GM18909 (cell line): ENCODE measurements around the gene TMEM44.
"Not testable (repeated sequence)": the region's sequence is repeated elsewhere in the genome, so short reads cannot be mapped to it uniquely, and the experiment has no call there.

Experiments used
- ATAC-seq: cut with Tn5 transposase; IDR thresholded peaks from one replicate; pipeline ENCODE4 v1.9.1; 2021; ENCODE audit warnings: mild to moderate bottlenecking; ENCODE audit not compliant: unreplicated experiment, poor library complexity

The TMEM44 gene

DNA sequence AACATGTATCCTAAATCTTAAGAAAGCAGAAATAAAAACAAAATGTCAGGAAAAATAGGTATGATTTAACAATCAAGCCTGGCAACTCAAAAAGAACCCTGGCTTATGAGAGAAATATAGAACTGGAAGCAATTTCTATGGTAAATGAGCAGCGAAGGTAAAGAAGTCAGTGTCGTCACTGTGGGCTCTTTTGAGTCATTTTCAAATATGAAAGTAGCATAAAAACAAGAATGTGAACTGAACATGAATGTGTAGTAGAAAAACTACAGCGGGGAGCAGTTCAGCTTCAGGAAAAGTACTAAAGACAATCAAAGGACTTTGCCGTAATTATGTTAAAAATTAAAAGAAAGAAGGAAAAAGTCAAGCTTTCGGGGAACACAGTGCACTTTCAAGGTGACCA is 21.2 kb upstream of the TMEM44 start:
- peak; percentile 79 for ATAC-seq

DNA sequence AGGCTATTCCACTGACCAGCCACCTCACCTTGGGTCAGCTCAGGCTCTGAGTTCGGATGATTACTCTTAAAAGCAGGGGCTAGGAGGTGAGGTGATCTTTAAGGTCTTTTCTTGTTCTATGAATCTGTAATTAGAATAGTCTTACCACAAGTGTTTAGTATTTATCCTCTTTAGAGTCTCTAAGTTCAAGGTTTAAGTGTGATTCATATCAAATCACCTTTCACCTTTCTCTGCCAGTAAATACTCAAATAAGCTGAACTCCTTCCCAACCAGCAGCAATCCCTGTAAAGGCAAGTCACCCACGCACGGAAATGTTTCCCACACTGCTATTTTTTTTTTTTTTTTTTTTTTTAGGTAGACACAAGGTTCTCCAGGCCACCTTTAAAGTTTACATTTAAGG is 14.5 kb upstream of the TMEM44 start:
- ATAC-seq: no peak

DNA sequence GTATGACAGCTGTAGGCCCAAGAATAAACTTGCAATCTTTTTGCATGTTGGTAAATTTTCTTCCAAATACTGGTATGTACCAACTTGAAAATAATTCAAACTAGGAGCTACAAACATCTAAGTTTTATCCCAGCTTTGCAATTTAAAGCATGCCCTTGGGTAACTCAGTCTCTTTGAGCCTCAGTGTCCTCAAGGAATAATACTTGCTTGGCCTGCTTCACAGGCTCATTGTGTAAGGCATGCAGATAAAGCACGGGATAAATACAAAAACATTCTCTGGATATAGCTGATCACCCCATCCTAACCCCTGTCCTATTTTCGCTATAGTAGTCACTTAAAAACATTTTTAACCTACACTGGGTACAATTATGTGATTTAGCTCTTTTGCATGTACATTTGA is 9.6 kb upstream of the TMEM44 start:
- no peak for ATAC-seq

DNA sequence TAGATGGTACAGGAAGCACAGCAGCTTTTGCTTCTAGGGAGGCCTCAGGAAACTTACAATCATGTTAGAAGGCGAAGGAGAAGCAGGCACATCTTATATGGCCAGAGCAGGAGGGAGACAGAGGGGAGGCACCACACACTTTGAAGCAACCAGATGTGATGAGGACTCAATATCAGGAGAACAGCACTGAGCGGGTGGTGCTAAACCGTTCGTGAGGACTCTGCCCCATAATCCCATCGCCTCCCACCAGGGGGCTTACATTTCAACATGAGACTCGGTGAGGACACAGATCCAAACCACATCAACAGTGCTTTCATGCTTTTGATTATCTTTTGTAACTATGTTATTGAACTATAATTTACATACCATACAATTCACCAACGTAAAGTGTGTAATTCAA is 7.6 kb upstream of the TMEM44 start:
- ATAC-seq: no peak

DNA sequence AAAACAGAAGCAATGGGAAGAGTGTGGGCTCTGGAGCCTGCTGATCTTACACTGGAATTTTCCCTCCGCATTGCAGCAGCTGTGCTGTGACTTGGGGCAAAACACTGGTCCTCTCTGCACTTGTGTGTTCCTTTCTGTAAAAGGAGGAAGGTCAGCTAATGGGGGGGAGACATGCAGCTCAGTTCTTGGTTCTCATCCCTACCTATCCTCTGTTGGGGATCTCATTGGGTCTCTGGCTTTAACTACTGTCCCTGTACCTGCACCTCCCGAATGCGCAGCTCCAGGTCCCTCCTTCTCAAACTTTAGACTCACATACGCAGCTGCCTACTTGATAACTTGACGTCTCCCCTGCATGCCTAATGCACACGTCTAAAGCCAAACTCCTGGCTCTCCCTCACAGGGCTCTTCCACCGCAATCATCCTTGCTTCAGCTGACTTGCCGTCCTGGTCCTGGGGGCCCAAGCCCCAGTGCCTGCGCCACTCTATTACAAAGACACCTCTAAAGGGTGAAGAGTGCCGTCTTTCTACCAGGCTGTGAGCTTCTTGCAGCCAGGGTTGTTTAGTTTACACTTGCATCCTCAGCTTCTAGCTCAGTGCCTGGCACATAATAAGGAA is 5.9 kb upstream of the TMEM44 start:
- ATAC-seq: no peak

DNA sequence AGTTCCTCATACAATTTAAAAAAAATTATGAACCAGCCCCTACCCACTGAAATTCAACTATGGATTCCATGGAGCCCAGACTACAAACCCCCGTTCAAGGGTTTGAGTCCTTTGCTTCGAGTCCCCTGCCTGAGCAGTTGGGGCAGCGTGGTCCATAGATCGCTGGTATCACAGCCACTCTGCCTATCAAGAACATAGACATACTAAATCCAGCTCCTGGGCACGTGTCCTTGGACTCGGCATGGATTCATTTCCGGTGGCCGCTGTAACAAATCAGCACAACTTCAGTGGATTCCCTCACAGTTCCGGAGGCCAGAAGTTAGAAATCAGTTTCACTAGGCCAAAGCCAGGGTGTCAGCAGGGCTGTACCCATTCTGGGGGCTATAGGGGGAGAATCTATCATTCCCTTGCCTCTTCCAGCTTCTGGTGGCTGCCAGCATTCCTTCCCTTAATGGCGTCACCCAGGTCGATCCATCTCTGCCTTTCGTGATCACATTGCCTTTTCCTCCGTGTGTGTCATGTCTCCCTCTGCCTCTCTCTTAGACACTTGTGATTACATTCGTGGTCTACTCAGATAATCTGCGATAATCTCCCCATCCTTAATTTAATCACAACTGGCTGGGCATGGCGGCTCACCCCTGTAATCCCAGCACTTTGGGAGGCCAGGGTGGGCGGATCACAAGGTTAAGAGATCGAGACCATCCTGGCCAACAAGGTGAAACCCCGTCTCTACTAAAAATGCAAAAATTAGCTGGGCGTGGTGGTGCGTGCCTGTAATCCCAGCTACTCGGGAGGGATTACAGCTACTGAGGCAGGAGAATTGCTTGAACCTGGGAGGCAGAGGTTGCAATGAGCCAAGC is 4.6 kb upstream of the TMEM44 start:
- no peak for ATAC-seq

DNA sequence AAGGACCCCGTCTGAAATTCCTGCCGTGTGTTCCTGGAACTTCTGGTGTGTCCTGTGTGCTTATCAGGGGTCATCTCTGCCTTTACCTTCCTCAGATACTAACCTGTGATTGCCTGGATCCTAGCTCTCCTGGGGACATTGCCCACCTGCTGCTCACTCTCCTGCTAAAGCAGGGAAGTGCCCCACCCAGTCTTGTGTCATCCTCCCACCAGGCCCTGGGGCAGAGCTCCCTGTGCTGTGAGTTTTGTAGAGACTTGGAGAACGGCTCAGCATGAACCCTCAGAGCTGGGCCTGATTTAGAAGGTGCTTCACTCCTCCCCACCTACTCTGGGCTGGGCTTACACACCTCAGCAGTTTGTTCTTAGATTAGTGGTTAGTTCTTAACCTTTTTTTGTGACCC is 3.8 kb upstream of the TMEM44 start:
- ATAC-seq: no peak

DNA sequence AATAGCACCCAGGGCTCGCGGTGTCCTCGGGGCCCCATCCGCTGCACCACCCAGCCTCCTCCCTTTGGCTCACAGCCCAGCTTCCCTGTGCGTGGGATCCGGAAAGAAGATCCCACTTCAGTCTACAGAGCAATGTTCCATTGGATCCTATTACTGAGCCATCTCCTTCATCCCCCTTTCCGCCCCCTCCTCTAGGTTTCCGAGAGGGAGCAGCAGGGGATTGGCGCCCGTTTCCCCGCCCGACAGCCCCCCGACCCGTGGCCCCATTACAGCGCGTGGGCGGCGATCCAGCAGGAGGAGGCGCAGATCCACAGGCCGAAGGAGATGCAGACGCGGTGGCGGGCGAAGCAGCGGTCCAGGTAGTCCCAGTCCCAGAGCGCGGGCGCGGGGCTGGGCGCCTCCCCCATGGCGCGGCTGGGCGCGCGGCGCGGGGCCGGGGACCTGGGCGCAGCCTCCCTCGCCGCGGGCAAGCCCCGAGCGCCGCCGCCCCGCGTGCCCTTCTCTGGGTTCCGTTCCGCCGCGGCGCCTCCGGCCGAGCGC is 340 bp downstream of the TMEM44 start:
- peak; percentile 59 for ATAC-seq

DNA sequence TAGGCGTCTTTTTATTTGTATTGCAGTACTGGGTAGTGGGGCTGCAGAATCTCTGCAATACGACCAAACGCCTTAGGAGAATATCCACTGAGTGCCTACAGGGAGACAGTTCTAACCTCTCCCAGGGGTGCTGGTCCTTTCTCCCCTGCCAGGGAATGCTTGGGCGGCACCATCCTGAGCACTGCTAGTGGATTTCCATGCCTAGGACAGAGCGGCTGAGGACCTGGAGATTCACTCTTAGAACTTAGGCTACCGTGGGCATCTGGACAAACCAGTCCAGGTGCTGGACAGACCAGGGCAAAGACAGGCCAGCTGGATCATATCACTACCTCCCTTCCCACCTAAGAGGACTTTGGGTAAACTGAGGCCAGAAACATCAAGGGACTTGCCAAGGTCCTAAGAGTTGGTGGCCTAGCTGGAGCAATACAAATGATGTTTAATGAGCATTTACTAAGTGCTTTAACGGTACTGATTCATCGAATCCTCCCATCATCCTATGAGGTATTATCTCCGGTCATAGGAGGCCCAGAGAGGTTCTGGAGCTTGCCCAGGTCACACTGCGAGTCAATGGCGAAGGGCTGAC is 902 bp downstream of the TMEM44 start:
- ATAC-seq: no peak

DNA sequence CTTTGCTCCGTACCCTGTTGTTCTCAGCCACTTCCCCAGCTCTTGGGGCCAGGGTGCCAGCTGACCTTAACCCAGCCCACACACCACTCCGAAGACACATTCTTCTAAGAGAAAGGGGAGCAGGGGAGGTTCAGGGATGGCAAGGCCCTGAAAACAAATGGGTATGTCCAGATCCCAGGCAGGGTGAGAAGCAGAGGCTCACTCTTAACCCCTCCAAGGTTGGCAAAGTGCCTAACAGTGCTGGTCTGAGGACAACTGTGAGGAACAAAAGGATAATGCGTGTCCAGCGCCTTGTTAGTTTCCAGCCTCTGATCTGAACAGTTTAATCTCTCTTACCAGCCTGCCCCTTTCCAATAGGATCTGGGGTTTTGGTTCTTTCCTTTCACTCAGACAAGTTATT is 1.5 kb downstream of the TMEM44 start:
- ATAC-seq: no peak

DNA sequence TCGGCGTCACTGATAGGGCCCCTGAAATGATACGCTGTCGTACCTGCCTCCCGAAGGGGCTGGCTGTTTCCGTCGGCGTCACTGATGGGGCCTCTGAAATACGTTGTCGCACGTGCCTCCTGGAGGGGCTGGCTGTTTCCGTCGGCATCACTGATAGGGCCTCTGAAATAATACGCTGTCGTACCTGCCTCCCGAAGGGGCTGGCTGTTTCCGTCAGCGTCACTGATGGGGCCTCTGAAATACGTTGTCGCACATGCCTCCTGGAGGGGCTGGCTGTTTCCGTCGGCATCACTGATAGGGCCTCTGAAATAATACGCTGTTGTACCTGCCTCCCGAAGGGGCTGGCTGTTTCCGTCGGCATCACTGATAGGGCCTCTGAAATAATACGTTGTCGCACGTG is 2.5 kb downstream of the TMEM44 start:
- ATAC-seq: not testable (repeated sequence)

DNA sequence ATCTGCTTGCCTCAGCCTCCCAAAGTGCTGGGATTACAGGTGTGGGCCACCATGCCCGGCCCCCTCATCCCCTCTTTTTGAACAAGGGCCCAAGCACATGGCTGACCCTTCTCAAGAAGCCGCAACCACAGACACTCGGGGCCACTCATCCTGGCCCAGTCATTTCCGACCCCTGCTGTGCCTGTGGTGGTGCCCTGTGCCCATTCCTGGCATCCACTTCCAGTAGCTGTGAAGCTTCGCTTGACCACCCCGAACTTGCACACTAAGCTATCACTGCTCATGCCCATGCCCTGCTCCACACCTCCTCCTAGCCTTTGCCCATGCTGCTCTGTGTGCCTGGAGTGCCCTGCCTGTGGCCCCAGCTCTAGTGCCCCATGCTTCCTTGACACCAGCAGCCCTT is 8.3 kb downstream of the TMEM44 start:
- ATAC-seq: no peak

DNA sequence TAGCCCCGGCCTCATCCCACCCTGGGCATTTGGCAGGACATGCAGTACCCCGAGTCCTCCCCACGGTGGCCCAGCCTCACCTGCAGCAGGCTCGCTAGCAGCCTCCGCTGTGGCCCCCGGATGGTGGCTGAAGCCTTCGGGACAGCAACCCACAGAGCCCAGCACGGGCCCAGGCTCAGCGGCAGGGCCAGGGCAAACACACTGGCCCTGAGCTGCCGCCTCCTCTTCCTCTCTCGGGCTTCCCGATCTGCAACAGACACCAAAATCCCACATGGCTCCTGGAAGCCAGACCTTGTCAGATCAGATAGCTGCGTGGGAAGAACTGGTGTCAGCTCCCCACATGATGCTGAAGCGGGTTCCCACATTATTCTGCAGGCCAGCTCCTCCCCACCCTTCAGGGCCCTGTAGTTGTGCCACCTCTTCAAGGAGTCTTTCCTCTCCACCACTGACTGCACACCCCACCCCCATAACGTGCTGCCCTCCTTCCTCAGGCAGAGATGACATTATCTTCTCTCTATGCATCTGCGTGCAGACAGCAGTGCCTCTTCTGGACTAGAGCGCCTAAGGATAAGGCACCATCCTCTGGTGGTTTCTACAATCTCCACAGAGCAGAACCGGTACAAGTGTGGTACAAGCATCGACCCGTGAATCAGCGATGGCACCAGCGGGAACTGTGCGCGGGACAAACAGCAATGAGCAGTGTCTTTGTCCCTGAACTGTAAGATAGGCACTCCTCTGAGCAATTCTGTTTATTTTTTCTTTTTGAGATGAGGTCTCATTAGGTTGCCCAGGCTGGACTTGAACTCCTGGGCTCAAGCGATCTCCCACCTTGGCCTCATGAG is 9.5 kb downstream of the TMEM44 start:
- no peak for ATAC-seq

DNA sequence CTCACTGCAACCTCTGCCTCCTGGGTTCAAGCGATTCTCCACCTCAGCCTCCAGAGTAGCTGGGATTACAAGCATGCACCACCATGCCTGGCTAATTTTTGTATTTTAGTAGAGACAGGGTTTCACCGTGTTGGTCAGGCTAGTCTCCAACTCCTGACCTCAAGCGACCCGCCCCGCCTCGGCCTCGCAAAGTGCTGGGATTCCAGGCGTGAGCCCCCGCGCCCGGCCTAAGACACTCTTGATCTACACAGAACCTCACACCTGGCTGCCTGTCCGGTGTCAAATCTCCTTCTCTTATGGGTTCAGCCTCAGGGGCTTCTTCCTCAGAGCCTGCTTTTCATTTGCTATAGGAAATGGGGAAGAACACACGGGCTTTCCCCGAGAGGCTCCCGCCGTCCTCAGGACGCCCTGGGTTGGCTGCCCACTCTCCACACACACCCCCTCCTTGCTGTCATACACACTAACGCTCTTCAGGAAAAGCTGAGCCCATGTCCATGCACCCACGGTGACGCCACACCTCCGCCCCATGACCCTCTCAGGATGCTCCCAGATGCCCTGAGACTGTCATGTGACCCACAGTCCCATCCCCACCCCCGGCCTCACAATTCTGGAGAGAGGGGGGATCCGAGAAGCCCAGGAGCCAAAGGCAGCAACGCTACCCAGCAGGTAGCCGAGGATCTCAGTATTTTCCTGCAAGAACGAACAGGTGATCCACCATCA is 10.4 kb downstream of the TMEM44 start:
- no peak for ATAC-seq

DNA sequence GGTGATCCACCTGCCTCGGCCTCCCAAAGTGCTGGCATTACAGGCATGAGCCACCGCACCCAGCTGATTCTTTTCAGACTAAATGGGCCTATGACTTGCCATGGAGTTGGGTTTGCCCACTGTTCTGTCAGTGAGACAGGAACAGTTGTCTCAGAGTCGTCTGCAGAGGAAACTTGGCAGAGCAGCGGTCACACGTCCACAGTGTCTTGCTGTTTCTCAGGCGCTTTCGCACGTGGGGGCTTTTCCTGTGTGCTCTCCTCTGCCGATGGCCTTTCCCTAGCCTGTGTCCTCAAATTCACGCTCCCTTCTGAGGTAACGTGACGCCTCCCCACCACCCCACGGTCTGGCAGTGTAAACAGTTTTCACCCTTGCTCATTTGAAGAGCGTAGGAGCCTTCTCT is 11.3 kb downstream of the TMEM44 start:
- no peak for ATAC-seq

DNA sequence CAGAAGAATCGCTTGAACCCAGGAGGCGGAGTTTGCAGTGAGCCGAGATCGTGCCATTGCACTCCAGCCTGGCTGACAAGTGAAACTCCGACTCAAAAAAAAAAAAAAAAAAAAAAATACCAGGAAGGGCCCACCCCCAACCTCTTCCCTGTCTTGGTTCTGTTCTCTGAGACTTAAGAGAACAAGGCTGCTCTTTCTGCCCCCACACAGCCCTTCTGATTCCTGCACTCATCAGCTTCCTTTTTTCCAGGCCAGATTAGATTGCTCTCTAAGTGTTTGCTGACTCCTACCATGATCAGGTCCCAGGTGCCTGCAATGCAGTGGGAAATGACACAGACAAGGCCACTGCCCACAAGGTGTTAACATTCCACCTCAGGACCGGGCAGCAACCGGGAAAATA is 13.0 kb downstream of the TMEM44 start:
- ATAC-seq: no peak

DNA sequence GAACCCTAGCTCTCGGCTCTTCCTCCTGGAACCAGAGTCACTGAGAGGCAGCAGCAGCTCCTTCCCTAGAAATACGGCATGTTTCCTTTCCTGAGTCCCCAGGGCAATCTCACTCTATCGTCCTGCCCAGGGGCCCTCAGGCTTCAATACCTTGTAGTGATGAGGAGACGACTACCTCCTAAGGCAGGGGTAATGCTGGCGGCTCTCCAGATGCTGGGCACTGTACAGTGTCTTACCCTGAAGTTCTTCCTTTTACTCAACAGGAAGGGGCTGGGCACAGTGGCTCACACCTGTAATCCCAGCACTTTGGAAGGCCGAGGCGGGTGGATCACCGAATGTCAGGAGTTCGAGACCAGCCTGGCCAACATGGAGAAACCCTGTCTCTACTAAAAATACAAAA is 13.5 kb downstream of the TMEM44 start:
- no peak for ATAC-seq

DNA sequence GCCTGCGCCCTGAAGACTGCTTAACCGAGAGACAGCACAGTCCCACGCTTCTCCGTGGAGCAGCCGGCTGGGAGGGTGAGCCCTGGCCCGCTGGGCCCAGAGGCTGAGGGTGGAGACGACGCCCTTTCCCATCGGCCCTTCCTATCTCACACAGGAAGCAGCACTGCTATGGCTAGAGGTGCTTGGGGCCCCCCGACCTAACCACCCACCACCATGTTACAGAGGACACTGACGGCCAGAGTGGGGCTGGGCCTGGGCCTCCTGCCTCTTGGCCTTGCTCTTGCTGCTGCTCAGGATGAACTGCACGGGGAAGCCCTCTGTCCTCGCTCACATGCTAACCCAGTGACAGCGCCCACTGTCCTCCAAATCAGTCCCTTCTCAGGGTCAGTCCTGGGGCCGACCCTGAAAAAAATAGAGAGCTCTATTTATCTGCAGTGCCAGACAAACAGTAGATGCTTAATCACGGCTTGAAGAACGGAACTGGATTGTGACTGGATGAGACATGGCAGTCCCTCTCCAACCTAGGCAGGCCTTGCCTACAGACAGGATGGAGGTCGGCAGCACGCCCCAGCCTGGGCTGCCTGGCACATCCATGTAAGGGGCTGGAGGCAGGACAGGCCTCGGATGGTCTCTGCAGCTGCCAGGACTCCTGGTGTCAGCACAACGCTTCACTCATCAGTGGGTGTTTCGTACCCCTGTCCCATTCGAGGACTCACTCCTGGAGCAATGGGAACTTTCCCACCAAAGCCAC is 14.2 kb downstream of the TMEM44 start:
- ATAC-seq: no peak

DNA sequence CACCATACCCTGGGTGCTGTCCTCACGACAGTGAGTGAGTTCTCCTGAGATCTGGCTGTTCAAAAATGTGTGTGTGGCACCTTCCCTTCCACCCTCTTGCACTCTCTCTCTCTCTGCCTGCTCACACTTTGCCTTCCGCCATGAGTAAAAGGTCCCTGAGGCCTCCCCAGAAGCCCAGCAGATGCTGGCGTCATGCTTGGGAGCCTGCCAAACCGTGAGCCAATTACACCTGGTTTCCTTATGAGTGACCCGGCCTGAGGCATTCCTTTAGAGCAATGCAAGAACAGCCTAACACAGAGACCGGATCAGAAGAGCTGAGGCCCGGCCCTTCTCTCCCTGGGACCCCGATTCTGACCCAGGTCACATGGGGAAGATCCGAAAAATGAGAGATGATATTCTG is 15.4 kb downstream of the TMEM44 start:
- ATAC-seq: no peak
